ENCODE results near the gene PPEF2.

The PPEF2 gene

GRCh38 chr4:75841641-75842520 lies 60.4 kb downstream of the PPEF2 start:
- intact Hi-C loops (cut with DNase I) = no loop called here
- no peak for DNase-seq

DNA sequence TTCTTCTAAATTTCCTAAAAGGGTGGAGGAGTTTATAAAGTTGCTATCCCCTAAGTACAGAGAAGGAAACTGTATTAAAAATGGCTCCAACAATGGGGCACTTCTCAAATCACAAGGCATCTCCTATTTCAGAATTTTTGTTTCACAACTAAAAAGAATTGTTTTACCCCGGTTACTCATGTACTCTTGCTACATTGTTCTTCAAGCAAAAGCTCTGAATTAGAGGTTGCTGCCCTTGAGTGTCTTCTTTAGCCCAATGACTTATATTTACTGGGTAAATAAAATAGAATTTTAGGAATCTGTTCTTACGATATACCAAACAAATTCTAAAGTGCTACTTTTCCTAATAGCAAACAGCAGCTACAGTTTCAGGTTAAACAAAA lies 67.5 kb downstream of the PPEF2 start:
- intact Hi-C loops (cut with DNase I) = no loop called here
- no peak for DNase-seq

- DNase-seq = no peak
- intact Hi-C loops (cut with DNase I) = no loop called here
These were observed 68.0 kb downstream of the PPEF2 start for GRCh38 chr4:75834095-75834771.

DNA sequence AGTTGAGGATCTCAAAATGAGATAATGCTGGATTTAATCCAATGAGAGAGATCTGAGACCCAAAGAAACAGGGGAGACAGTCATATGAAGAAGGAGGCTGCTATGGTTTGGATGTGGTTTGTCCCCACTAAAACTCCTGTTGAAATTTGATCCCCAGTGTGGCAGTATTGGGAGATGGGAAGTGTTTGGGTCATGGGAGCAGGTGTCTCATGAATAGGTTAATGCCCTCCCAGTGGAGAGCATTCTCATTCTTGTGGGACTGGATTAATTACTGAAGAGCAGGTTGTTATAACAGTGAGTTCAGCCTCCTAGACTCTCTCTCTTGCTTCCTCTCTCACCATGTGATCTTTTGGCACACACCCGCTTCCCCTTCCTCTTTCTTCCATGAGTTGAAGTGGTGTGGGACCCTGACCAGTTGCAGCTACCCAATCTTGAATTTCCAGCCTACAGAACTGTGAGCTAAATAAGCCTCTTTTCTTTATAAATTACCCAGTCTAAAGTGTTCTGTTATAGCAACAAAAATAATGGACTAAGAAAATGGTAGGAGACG lies 70.3 kb downstream of the PPEF2 start:
- DNase-seq = peak in 6 of 42 donors; percentile 8 to 43 (median 20)

GRCh38 chr4:75830906-75831305 lies 71.3 kb downstream of the PPEF2 start:
- no peak for DNase-seq
- intact Hi-C loops (cut with DNase I) = no loop called here

More for the DNA sequence above, 70.3 kb downstream of the PPEF2 start:
- intact Hi-C loops (cut with DNase I) = no loop called here

DNA sequence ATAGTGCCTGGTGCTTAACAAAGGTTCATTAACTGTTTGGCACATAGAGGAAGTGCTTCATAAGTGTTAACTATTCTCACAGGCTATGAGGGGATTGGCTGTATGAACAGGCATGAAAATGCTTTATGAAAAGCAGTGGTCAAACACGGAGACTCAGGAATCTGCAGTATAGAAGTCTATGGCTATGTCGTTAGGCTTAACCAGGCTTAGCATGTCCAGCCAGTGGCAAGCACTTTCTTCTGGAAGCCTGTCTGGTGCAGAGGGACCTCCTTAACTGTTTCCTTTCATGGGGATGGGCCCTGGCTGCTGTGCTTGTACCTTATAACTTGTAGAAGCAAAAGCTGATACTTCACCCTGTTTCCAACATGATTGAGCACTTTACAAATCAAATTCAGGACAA lies 78.4 kb downstream of the PPEF2 start:
- intact Hi-C loops (cut with DNase I) = no loop called here
- DNase-seq = no peak

- intact Hi-C loops (cut with DNase I) = no loop called here
- no peak for DNase-seq
These were observed 79.8 kb downstream of the PPEF2 start for GRCh38 chr4:75822416-75822815.

DNA sequence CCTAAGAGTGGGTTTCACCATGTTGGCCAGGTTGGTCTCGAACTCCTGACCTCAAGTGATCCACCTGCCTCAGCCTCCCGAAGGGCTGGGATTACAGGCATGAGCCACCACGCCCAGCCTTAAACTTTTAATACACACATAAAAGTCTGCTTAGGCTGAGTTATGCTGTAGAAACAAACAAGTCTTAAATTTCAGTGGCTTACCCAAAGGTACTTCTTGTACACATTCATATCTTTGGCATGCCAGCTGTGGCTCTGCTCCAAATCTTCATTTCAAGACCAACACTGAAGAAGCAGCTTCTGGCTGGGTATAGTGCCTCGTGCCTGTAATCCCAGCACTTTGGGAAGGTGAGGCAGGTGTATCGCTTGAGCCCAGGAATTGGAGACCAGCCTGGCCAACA lies 80.3 kb downstream of the PPEF2 start:
- intact Hi-C loops (cut with DNase I) = no loop called here
- no peak for DNase-seq

- no peak for DNase-seq
- intact Hi-C loops (cut with DNase I) = no loop called here
These were observed 81.0 kb downstream of the PPEF2 start for GRCh38 chr4:75821216-75821615.

DNA sequence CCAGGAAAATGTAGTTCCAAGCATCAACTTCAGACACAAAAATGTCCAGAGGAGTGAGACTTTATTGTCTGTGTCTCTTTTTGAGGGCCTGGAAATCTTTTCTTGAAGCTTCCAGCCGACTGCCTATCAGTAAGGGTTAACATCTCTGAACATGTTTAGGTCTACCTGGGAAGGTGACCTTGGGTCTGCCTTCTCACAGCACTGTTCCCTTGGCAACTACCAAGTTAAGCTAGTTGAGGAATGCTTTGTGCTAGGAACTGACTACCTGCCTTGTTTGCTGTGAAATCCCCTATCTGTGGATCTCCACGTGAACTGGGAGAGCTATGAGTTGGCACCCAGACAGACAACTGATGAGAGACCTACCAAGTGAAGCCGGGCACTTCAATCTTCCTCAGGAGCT lies 81.6 kb downstream of the PPEF2 start:
- intact Hi-C loops (cut with DNase I) = no loop called here
- DNase-seq = no peak

DNA sequence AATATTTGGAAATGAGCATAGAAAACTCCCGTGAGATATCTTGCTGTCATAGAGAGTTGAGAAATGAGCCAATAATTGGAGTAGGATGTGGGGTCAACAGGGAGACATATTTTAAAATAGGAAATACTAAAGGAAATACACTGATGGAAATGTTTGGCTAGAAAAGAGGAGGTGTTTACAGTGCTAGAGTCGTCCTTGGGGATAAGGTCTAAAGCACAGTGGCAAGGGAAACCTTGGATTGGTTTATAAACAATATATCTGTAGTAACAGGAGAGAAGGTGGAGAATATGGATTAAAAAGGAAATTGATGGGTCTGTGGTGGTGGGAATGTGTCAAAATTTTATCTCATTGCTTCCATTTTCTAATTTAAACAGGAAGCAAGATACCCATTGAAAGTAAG lies 82.1 kb downstream of the PPEF2 start:
- intact Hi-C loops (cut with DNase I) = no loop called here
- no peak for DNase-seq

GRCh38 chr4:75819121-75819520 lies 83.1 kb downstream of the PPEF2 start:
- no peak for DNase-seq
- intact Hi-C loops (cut with DNase I) = no loop called here

DNA sequence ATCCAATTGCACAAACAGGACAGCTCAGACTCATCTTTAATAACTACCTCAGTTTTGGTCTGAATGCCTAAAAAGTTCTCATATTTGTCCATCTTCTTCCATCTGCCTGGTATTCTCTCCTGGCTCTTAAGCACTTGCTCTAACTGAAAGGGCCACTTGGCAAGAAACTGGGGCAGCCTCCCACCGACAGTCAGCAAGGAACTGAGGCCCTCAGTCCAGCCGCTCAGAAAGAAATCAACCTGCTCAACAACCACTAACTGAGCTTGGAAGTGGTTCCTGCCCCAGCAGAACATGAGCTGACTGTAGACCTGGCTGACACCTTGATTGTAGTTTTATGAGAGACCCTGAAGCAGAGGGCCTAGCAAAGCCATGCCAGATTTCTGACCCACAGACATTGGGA lies 84.4 kb downstream of the PPEF2 start:
- intact Hi-C loops (cut with DNase I) = no loop called here
- no peak for DNase-seq

Measured in head of caudate nucleus (tissue), 42 donors.